Nephron (organoid): Measurements from ENCODE around the gene FIBCD1.
"Not testable (repeated sequence)": the region's sequence is repeated elsewhere in the genome, so short reads cannot be mapped to it uniquely, and the experiment has no call there.

Experiments used
- H3K27ac Mint-ChIP-seq, 3 experiments: 2 replicates each; pipeline ENCODE4 v1.8.0; 2020; ENCODE audit warnings: mixed read lengths in 3 of 3, mild to moderate bottlenecking in 2 of 3, moderate library complexity in 1 of 3
- H3K27me3 Mint-ChIP-seq: 2 replicates; pipeline ENCODE4 v1.8.0; 2021; ENCODE audit warnings: low read depth, mild to moderate bottlenecking, moderate library complexity, mixed read lengths
- H3K36me3 Mint-ChIP-seq: 2 replicates; pipeline ENCODE4 v1.8.0; 2020; ENCODE audit warnings: low read depth, mixed read lengths
- H3K4me1 Mint-ChIP-seq: 2 replicates; pipeline ENCODE4 v1.8.0; 2020; ENCODE audit warnings: mixed read lengths
- H3K4me3 Mint-ChIP-seq, 3 experiments: 2 replicates each; pipeline ENCODE4 v1.8.0; 2020; ENCODE audit warnings: mild to moderate bottlenecking in 3 of 3, mixed read lengths in 3 of 3, moderate library complexity in 2 of 3
- H3K9me3 Mint-ChIP-seq: 2 replicates; pipeline ENCODE4 v1.8.0; 2020; ENCODE audit warnings: mixed read lengths
- CTCF ChIP-seq, 3 experiments: fragments of 200-600 bp; sonication (generic); IDR thresholded peaks; one replicate each; pipeline ENCODE4 v1.5.0; 2021; ENCODE audit warnings: antibody characterized with exemption in 3 of 3; ENCODE audit not compliant: unreplicated experiment in 3 of 3

Gene FIBCD1

GRCh38 chr9:130960522-130961378 lies 21.7 kb upstream of the FIBCD1 start:
- Mint-ChIP-seq H3K27ac (no peak overlapping the region), H3K4me3 (no peak overlapping the region), H3K27me3 (peaks cover 23% of the 10 kb centered on the region), H3K9me3 (peaks cover 16% of the 10 kb centered on the region), H3K36me3 (peaks cover 6% of the 10 kb centered on the region), H3K4me1 (no peaks in the 10 kb centered on the region)
- TF ChIP-seq CTCF (IDR thresholded peaks at IDR 0.05; ENCODE audit: unreplicated experiment in 3 of 3) = no peak

DNA sequence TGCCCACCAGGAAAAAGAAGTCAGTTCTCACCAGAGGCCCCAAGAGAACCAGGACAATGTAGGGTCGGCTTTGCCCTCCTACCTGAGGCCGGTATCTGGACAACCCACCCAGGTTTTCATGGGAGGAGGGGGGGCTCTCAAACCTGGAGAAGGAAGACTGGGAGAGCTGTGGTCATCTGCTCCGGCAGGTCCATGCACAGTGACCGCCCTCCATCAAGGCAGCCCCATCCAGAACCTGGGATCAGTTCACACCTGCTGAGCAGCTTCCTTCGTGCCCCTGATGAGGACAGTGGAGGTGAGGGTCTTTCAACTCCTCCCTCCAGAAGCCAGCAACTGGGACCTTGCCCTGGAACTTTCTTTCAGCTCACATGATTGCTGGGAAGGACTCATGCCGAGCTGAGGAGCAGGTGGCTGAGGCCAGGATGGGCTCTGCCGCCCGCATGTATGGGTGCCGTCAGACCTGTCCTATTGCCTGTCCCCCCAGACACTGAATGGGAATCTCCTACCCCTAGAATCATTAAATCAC lies 20.8 kb upstream of the FIBCD1 start:
- Mint-ChIP-seq H3K9me3 (peaks cover 16% of the 10 kb centered on the region), H3K36me3 (peaks cover 6% of the 10 kb centered on the region), H3K27ac (no peak overlapping the region), H3K4me3 (no peak overlapping the region), H3K4me1 (no peaks in the 10 kb centered on the region), H3K27me3 (peaks cover 23% of the 10 kb centered on the region)
- no peak for TF ChIP-seq CTCF (IDR thresholded peaks at IDR 0.05; ENCODE audit: unreplicated experiment in 3 of 3)

DNA sequence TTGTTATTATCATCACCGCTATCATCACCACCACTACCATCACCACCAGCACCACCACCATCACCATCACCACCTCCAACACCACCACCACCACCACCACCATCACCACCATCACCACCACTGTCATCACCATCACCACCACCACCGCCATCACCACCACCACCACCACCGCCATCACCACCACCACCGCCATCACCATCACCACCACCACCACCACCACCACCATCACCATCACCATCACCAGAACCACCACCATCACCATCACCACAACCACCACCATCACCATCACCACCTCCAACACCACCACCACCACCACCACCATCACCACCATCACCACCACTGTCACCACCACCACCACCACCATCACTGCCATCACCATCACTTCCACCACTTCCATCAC lies 19.5 kb upstream of the FIBCD1 start:
- H3K27ac Mint-ChIP-seq, H3K36me3 Mint-ChIP-seq, H3K4me1 Mint-ChIP-seq, H3K4me3 Mint-ChIP-seq: not testable (repeated sequence)
- Mint-ChIP-seq H3K27me3 (peaks cover 23% of the 10 kb centered on the region), H3K9me3 (peaks cover 12% of the 10 kb centered on the region)

- no peak overlapping the region for H3K27ac Mint-ChIP-seq
- no peak overlapping the region for H3K4me3 Mint-ChIP-seq
- no peaks in the 10 kb centered on the region for H3K4me1 Mint-ChIP-seq
- no peak for TF ChIP-seq CTCF (IDR thresholded peaks at IDR 0.05; ENCODE audit: unreplicated experiment in 3 of 3)
- peaks cover 32% of the 10 kb centered on the region for H3K27me3 Mint-ChIP-seq
- H3K36me3 Mint-ChIP-seq = peaks cover 6% of the 10 kb centered on the region
- H3K9me3 Mint-ChIP-seq = peaks cover 10% of the 10 kb centered on the region
Observed at GRCh38 chr9:130957451-130958203, 18.6 kb upstream of the FIBCD1 start.

- peaks cover 36% of the 10 kb centered on the region for H3K27me3 Mint-ChIP-seq
- TF ChIP-seq CTCF (IDR thresholded peaks at IDR 0.05; ENCODE audit: unreplicated experiment in 3 of 3) = no peak
Observed at GRCh38 chr9:130956636-130957450, 17.8 kb upstream of the FIBCD1 start.

More at GRCh38 chr9:130956636-130957450, 17.8 kb upstream of the FIBCD1 start:
- Mint-ChIP-seq H3K9me3 (peaks cover 10% of the 10 kb centered on the region), H3K4me3 (no peak overlapping the region), H3K36me3 (peaks cover 6% of the 10 kb centered on the region), H3K4me1 (no peaks in the 10 kb centered on the region), H3K27ac (no peak overlapping the region)
